ENCODE data around the gene AIG1. TPM values are rescaled to one million over a fixed set of nuclear protein-coding genes. Genes with fewer than 3 reads are reported as not detected.
A peak's percentile ranks its signal among the peaks of the same experiment; 100 is the strongest.

AIG1 gene
- total RNA-seq, 1 donor from 2014 or later, result 60.6 TPM

DNA sequence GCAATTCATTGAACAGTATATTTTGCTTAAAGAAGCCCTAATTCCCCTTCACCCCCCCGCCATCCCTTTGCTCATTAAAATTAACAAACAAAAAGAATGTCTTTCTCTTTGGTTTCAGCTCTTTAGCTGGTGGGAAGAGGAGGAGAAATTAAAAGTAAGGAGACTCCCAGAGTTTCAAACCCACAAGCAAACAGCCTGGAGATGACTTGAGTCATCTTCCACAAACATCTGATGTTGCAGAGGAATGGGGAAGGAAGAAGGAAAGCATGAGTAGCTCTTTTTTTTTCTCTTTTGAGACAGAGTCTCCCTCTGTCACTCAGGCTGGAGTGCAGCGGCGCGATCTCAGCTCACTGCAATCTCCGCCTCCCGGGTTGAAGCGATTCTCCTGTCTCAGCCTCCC, 200.2 kb downstream of the AIG1 start:
- Histone ChIP-seq H3K27me3 (ENCODE audit: control insufficient read depth, insufficient read depth, low read length) (no peaks in the 10 kb centered on the region), H3K36me3 (ENCODE audit: control insufficient read depth, insufficient read depth, low read length) (no peaks in the 10 kb centered on the region), H3K4me3 (ENCODE audit: low read depth, low read length) (no peak overlapping the region)
- FAIRE-seq, result no peak
- peak; percentile 69 for DNase-seq (ENCODE audit: low read depth)
- TF ChIP-seq, protein P1, sequence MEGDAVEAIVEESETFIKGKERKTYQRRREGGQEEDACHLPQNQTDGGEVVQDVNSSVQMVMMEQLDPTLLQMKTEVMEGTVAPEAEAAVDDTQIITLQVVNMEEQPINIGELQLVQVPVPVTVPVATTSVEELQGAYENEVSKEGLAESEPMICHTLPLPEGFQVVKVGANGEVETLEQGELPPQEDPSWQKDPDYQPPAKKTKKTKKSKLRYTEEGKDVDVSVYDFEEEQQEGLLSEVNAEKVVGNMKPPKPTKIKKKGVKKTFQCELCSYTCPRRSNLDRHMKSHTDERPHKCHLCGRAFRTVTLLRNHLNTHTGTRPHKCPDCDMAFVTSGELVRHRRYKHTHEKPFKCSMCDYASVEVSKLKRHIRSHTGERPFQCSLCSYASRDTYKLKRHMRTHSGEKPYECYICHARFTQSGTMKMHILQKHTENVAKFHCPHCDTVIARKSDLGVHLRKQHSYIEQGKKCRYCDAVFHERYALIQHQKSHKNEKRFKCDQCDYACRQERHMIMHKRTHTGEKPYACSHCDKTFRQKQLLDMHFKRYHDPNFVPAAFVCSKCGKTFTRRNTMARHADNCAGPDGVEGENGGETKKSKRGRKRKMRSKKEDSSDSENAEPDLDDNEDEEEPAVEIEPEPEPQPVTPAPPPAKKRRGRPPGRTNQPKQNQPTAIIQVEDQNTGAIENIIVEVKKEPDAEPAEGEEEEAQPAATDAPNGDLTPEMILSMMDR (IDR thresholded peaks at IDR 0.05; ENCODE audit: insufficient read depth, low read length, severe bottlenecking), result no peak

DNA sequence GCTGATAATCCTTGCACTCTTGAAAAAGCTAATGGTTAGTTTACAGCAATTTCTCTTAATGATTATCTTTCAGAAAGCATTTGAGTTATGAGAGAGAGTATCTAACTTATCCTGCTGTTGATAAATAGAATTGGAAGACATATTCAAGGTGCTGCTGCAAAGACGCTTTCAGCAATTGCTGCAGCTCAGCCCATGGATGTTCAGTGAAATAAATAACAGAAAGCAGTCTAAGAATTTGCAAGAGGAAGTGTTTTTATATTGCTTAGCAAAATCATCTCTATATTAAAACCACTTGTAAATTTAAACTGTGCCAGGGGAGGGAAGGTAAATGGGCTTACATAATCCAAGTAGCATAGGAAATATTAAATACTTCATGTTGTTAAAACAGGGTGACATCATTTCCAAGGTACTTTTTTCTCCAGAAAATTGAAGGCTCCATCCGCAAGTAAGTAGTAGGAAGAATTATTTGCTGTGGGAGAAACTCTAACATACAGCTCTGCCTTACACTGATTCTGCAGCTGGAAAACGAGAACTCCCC, 201.3 kb downstream of the AIG1 start:
- FAIRE-seq (no peak), DNase-seq (ENCODE audit: low read depth) (no peak)
- Histone ChIP-seq H3K4me3 (ENCODE audit: low read depth, low read length) (no peak overlapping the region), H3K36me3 (ENCODE audit: control insufficient read depth, insufficient read depth, low read length) (no peaks in the 10 kb centered on the region), H3K27me3 (ENCODE audit: control insufficient read depth, insufficient read depth, low read length) (no peaks in the 10 kb centered on the region)
- TF ChIP-seq, protein P1 (IDR thresholded peaks at IDR 0.05; ENCODE audit: insufficient read depth, low read length, severe bottlenecking), result no peak

DNA sequence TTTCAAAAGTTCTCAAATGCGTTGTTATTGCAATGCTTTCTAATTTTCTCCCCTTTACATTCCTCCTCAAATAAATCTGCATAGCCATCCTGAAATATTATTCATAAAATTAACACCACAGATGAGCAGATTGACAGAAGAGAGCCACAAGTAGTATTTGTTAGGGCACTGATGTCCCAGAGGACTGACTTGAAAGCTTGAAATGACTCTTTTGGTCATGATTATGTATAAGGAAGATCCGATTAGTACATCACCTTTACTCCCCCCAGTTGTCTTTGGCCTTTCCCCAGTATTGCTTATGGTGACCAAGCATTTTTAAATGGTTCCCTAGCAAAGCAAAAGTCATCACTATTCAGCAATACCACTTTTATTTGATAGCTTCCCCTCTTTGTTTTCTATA, 202.2 kb downstream of the AIG1 start:
- Histone ChIP-seq H3K36me3 (ENCODE audit: control insufficient read depth, insufficient read depth, low read length) (no peaks in the 10 kb centered on the region), H3K4me3 (ENCODE audit: low read depth, low read length) (no peak overlapping the region), H3K27me3 (ENCODE audit: control insufficient read depth, insufficient read depth, low read length) (no peaks in the 10 kb centered on the region)
- no peak for FAIRE-seq
- TF ChIP-seq, protein P1 (IDR thresholded peaks at IDR 0.05; ENCODE audit: insufficient read depth, low read length, severe bottlenecking), result no peak
- DNase-seq (ENCODE audit: low read depth), result no peak

DNA sequence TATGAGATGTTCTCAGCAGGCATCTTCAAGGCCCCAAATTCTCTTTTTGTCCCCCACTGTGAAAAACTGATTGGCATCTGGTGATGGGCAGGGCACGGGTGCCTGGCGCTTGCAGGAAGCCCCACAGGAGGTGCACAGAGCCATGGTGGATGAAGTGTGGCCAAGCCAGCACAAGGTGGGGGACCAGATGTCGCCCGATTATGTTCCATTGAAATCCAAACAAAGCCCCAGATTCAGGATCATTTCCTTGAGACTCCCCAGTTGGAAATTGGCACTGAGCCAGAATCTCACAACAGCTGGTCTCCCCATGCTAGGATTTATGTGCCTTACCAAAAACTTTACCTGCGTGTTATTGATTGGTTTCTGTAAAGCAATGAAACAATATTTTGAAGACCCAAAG, 203.7 kb downstream of the AIG1 start:
- Histone ChIP-seq H3K4me3 (ENCODE audit: low read depth, low read length) (no peak overlapping the region), H3K27me3 (ENCODE audit: control insufficient read depth, insufficient read depth, low read length) (no peaks in the 10 kb centered on the region), H3K36me3 (ENCODE audit: control insufficient read depth, insufficient read depth, low read length) (no peaks in the 10 kb centered on the region)
- TF ChIP-seq, protein P1 (IDR thresholded peaks at IDR 0.05; ENCODE audit: insufficient read depth, low read length, severe bottlenecking), result no peak
- FAIRE-seq (peak; percentile 60), DNase-seq (ENCODE audit: low read depth) (no peak)

DNA sequence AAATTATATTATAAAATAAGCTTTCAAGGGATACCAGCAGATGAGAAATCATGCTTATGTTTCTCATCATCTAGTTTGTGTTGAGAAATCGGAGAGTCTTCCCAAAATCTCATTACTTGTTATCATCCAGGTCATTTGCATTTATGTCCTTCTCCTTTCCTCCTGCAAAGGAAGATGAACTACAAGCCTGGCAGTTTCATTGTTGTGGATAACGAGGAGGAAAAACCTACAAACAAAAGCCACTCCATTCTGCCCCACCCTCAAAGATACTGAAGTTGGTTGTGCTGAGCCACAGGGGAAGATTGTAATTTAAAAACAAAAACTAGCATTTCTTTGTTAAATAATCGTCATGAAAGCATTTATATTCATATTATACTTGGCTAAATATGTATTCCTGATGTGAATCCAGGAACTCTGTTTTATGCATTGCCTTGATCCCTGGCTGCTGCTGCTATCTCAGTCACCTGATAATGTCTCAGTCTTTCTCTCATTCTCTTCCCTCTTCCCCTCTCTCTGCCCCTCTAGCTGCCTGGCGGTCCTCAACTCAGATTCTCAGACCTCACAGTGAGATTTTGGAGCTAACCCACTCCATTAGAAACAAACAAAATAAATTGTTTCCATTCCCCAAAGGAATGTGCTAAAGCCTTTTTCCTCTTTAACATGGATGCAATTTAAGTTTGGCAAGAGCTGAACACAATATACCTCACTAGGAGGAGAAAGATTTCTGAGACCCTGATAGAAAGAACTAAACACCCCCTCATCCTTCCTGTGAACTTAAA, 204.5 kb downstream of the AIG1 start:
- Histone ChIP-seq H3K4me3 (ENCODE audit: low read depth, low read length) (no peak overlapping the region), H3K27me3 (ENCODE audit: control insufficient read depth, insufficient read depth, low read length) (no peaks in the 10 kb centered on the region), H3K36me3 (ENCODE audit: control insufficient read depth, insufficient read depth, low read length) (no peaks in the 10 kb centered on the region)
- TF ChIP-seq, protein P1 (IDR thresholded peaks at IDR 0.05; ENCODE audit: insufficient read depth, low read length, severe bottlenecking), result no peak
- DNase-seq (ENCODE audit: low read depth) (no peak), FAIRE-seq (no peak)

Measured in bronchial epithelial cell (primary cell).